DND-41 (cell line): ENCODE results near the gene VPS51.

Experiments
- ATAC-seq: fragments of 200-7000 bp; cut with Tn5 transposase; 3 replicates; pipeline ENCODE4 v1.9.1; 2021; ENCODE audit warnings: low read depth; ENCODE audit not compliant: insufficient read depth
- DNase-seq: peaks from one replicate; pipeline ENCODE4 v3.0.0-alpha.2; 2020
- H2AFZ ChIP-seq: 2 replicates; pipeline ENCODE4 v1.6.0; 2012; ENCODE audit warnings: low read depth, low read length
- H3K27ac ChIP-seq: 2 replicates; pipeline ENCODE4 v1.5.1; 2012; ENCODE audit warnings: low read length, inconsistent platforms
- H3K27me3 ChIP-seq: fragments of 200-600 bp; sonication (generic); 2 replicates; pipeline ENCODE4 v1.6.0; 2012; ENCODE audit warnings: low read length, mild to moderate bottlenecking, inconsistent platforms; ENCODE audit not compliant: insufficient read depth, poor library complexity
- H3K36me3 ChIP-seq: 2 replicates; pipeline ENCODE4 v1.5.1; 2012; ENCODE audit warnings: low read length, inconsistent platforms; ENCODE audit not compliant: insufficient read depth
- H3K4me1 ChIP-seq: 2 replicates; pipeline ENCODE4 v1.5.1; 2012; ENCODE audit warnings: mild to moderate bottlenecking, low read length; ENCODE audit not compliant: insufficient read depth
- H3K4me2 ChIP-seq: 2 replicates; pipeline ENCODE4 v1.6.0; 2012; ENCODE audit warnings: mild to moderate bottlenecking, moderate library complexity, low read length, inconsistent platforms; ENCODE audit not compliant: insufficient read depth
- H3K4me3 ChIP-seq, 2 experiments: fragments of 200-600 bp in 1 of 2; shearing (Covaris generic) in 1 of 2; 2 replicates each; pipeline ENCODE4 v1.5.1; 2012 to 2016; ENCODE audit warnings: inconsistent platforms in 2 of 2, low read length in 2 of 2, mild to moderate bottlenecking in 2 of 2, low read depth in 1 of 2, moderate library complexity in 1 of 2
- H3K79me2 ChIP-seq: 2 replicates; pipeline ENCODE4 v1.6.0; 2012; ENCODE audit warnings: low read length, inconsistent platforms; ENCODE audit not compliant: insufficient read depth
- H3K9ac ChIP-seq: 2 replicates; pipeline ENCODE4 v1.6.0; 2012; ENCODE audit warnings: low read depth, mild to moderate bottlenecking, inconsistent platforms, low read length, moderate library complexity
- H3K9me3 ChIP-seq: 2 replicates; pipeline ENCODE4 v1.5.1; 2012; ENCODE audit warnings: low read length, moderate library complexity, mild to moderate bottlenecking, inconsistent platforms; ENCODE audit not compliant: insufficient read depth, severe bottlenecking
- H4K20me1 ChIP-seq: 2 replicates; pipeline ENCODE4 v1.6.0; 2012; ENCODE audit warnings: low read length; ENCODE audit not compliant: insufficient read depth
- EZH2 ChIP-seq: IDR thresholded peaks from 3 replicates; pipeline ENCODE4 v1.6.1; 2012; ENCODE audit warnings: borderline replicate concordance, low read depth, mild to moderate bottlenecking, moderate library complexity, low read length, inconsistent platforms; ENCODE audit not compliant: severe bottlenecking
- TF ChIP-seq, protein P1 (sequence below): IDR thresholded peaks from 2 replicates; pipeline ENCODE4 v1.5.1; 2012; ENCODE audit warnings: borderline replicate concordance, low read length, moderate library complexity, mild to moderate bottlenecking; ENCODE audit not compliant: poor library complexity, severe bottlenecking; ENCODE audit errors: extremely low read depth

Gene VPS51

GRCh38 chr11:65078151-65078550 lies 17.9 kb upstream of the VPS51 start:
- H3K27ac ChIP-seq = no peak overlapping the region
- H3K9me3 ChIP-seq = no peaks in the 10 kb centered on the region
- DNase-seq (peak; percentile 62), ATAC-seq (peak; percentile 83)
- H3K4me3 ChIP-seq = no peak overlapping the region
- H3K9ac ChIP-seq = 0 out of 2 replicates have a peak overlapping the region, but pooled peaks have one; percentile 0
- H3K36me3 ChIP-seq = peaks cover 74% of the 10 kb centered on the region
- H3K4me2 ChIP-seq = peak overlapping the region; percentile 38; the same call in 1 of the 2 replicates
- no peaks in the 10 kb centered on the region for H3K27me3 ChIP-seq
- H2AFZ ChIP-seq = no peak overlapping the region
- TF ChIP-seq, protein P1, sequence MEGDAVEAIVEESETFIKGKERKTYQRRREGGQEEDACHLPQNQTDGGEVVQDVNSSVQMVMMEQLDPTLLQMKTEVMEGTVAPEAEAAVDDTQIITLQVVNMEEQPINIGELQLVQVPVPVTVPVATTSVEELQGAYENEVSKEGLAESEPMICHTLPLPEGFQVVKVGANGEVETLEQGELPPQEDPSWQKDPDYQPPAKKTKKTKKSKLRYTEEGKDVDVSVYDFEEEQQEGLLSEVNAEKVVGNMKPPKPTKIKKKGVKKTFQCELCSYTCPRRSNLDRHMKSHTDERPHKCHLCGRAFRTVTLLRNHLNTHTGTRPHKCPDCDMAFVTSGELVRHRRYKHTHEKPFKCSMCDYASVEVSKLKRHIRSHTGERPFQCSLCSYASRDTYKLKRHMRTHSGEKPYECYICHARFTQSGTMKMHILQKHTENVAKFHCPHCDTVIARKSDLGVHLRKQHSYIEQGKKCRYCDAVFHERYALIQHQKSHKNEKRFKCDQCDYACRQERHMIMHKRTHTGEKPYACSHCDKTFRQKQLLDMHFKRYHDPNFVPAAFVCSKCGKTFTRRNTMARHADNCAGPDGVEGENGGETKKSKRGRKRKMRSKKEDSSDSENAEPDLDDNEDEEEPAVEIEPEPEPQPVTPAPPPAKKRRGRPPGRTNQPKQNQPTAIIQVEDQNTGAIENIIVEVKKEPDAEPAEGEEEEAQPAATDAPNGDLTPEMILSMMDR = peak; percentile 77
- no peak for TF ChIP-seq EZH2
- peaks cover 53% of the 10 kb centered on the region for H3K4me1 ChIP-seq
- H4K20me1 ChIP-seq = peaks cover 45% of the 10 kb centered on the region
- peaks cover 54% of the 10 kb centered on the region for H3K79me2 ChIP-seq

- Histone ChIP-seq H3K27me3 (no peaks in the 10 kb centered on the region), H3K79me2 (peaks cover 61% of the 10 kb centered on the region), H3K27ac (no peak overlapping the region), H4K20me1 (peaks cover 48% of the 10 kb centered on the region), H3K9me3 (no peaks in the 10 kb centered on the region), H3K4me2 (peak overlapping the region; percentile 38), H3K4me1 (peaks cover 54% of the 10 kb centered on the region), H3K36me3 (peaks cover 79% of the 10 kb centered on the region), H2AFZ (no peak overlapping the region), H3K9ac (peak overlapping the region; percentile 0; the same call in 1 of the 2 replicates), H3K4me3 (0 out of 4 replicates have a peak overlapping the region, but pooled peaks of 1 of the 2 experiments have one; percentile 7)
- DNase-seq (no peak), ATAC-seq (no peak)
- no peak for TF ChIP-seq EZH2
- TF ChIP-seq, protein P1 = no peak
Observed at GRCh38 chr11:65078786-65079342, 17.1 kb upstream of the VPS51 start.

- TF ChIP-seq, protein P1 = peak; percentile 3
- no peak for TF ChIP-seq EZH2
- Histone ChIP-seq H3K27ac (peak overlapping the region; percentile 96), H3K4me1 (peaks cover 60% of the 10 kb centered on the region), H3K9me3 (no peaks in the 10 kb centered on the region), H4K20me1 (peaks cover 39% of the 10 kb centered on the region), H3K36me3 (peaks cover 87% of the 10 kb centered on the region), H3K4me2 (peak overlapping the region; percentile 74), H3K4me3 (peak overlapping the region; percentile 89 to 91), H2AFZ (peak overlapping the region; percentile 80), H3K9ac (peak overlapping the region; percentile 98), H3K27me3 (no peaks in the 10 kb centered on the region), H3K79me2 (peaks cover 73% of the 10 kb centered on the region)
- ATAC-seq (peak; percentile 25), DNase-seq (no peak)
Observed at GRCh38 chr11:65083134-65083833, 12.7 kb upstream of the VPS51 start.
